Adrenal gland (tissue), 12 donors: Measurements from ENCODE around the gene RUNX1. TPM values are rescaled to one million over a fixed set of nuclear protein-coding genes. Genes with fewer than 3 reads are reported as not detected.

ENCODE experiments used
- DNase-seq, 7 donors: peaks; one replicate each; pipeline ENCODE4 v3.0.0-alpha.2; 2019 to 2020
- H3K27ac ChIP-seq, 5 donors: fragments of 200-600 bp; sonication (generic) in 4 of 5; 1 replicate in 3 of 5; 2 replicates in 2 of 5; pipeline versions ENCODE4 v1.5.1 to v1.8.0; 2016 to 2020; ENCODE audit warnings: mild to moderate bottlenecking in 1 of 5
- H3K27me3 ChIP-seq: fragments of 200-600 bp; 2 replicates; pipeline ENCODE4 v1.8.0; 2021
- H3K36me3 ChIP-seq, 2 donors: fragments of 200-600 bp; replicated peaks in 1 of 2; 1 replicate in 1 of 2; 2 replicates in 1 of 2; pipeline versions ENCODE4 v1.5.1 to v1.8.0; 2018 to 2022
- H3K4me1 ChIP-seq, 2 donors: fragments of 200-600 bp; replicated peaks in 1 of 2; 1 replicate in 1 of 2; 2 replicates in 1 of 2; pipeline versions ENCODE4 v1.5.1 to v1.8.0; 2018 to 2021
- H3K4me3 ChIP-seq, 4 donors: fragments of 200-600 bp; sonication (generic) in 3 of 4; one replicate each; pipeline ENCODE4 v1.5.1; 2016 to 2018
- H3K9me3 ChIP-seq, 3 donors: fragments of 200-600 bp; sonication (generic) in 1 of 3; replicated peaks in 1 of 3; 1 replicate in 2 of 3; 2 replicates in 1 of 3; pipeline versions ENCODE4 v1.5.1 to v1.8.0; 2016 to 2021
- POLR2A ChIP-seq, 2 donors: fragments of 450-650 bp; IDR thresholded peaks; one replicate each; pipeline ENCODE4 v1.6.1; 2017; ENCODE audit warnings: antibody characterized with exemption in 2 of 2, mild to moderate bottlenecking in 2 of 2, moderate library complexity in 1 of 2
- WGBS, 4 donors: extraction: QIAGEN DNeasy Blood & Tissue Kit in 2 of 4; methylation state at CpG; one replicate each; pipeline versions ENCODE4 v1.1.5 to v1.1.7; 2013 to 2017; 5-methylcytosine and 5-hydroxymethylcytosine counted together
- intact Hi-C, 2 donors: fragments of 100-400 bp; cut with DNase I; formaldehyde crosslinking; loops; one replicate each; pipeline versions ENCODE4 v1.14.1 to v1.15.0; 2022 to 2023
- polyA plus RNA-seq, 3 donors: library from polyadenylated mRNA; stranded (reverse); fragments of 200-250 nt in 2 of 3; fragments of 350-450 nt in 1 of 3; fragmentation: Illumina TruSeq in 1 of 3; extraction: RNeasy Lipid Tissue Mini Kit (QIAGEN cat#74804) in 1 of 3; gene quantifications; one replicate each; pipeline ENCODE4 v1.2.3, GENCODE V29; 2013 to 2014
- total RNA-seq, 9 donors: library from RNA; depleted of rRNA in 4 of 9; stranded (reverse); fragments of >200 nt in 4 of 9; fragments of 120-200 nt in 1 of 9; fragmentation: NEBNext Ultra II Directional in 1 of 9; extraction: Animal tissue kit (Norgen Biotek cat#: 25700) in 1 of 9; gene quantifications; one replicate each; pipeline versions ENCODE4 v1.1.0 to v1.2.4, GENCODE V29; 2013 to 2023
- TF ChIP-seq, protein P1 (sequence below), 6 experiments: fragments of 450-650 bp in 4 of 6; fragments of 200-600 bp in 2 of 6; sonication (generic) in 1 of 6; IDR thresholded peaks; 1 replicate in 5 of 6; 2 replicates in 1 of 6; pipeline versions ENCODE4 v1.5.1 to v1.8.0; 2016 to 2021; ENCODE audit warnings: antibody characterized with exemption in 6 of 6, mild to moderate bottlenecking in 2 of 6, moderate library complexity in 1 of 6
- donor health status: healthy with polysubstance abuse.
- donor health status: Bipolar disorder and iron deficiency.
- donor health status: DM: yes; HTN: yes; CAD: no.
- donor health status: DM: no; HTN: no; CAD: no.
- donor health status: DM: no; HTN: no; CAD: no.
- donor health status: DM: yes; HTN: yes; CAD: no.

The RUNX1 gene
- total and polyA plus RNA-seq, 12 donors, result 0.83 to 27.2 (median 8.2) TPM

DNA sequence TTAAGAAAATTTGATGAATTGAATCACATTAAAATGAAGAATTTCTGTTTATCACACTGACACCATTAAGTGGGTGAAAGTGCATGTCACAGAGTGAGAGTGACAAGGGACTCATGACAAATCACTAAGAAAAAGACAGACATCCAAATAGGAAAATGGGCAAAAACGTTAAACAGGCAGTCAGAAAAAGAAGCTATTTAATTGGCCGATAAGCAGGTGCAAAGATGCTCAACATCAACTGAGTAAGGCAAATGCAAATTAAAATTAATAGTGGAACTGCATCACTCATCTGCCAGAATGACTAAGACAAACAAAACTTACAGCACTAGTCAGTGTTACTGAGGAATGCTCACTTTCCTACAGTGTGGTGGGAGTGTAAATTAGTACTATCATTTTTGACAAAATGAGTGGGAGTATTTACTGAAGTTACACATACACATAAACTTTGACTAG lies 39.2 kb upstream of the RUNX1 start:
- TF ChIP-seq, protein P1, sequence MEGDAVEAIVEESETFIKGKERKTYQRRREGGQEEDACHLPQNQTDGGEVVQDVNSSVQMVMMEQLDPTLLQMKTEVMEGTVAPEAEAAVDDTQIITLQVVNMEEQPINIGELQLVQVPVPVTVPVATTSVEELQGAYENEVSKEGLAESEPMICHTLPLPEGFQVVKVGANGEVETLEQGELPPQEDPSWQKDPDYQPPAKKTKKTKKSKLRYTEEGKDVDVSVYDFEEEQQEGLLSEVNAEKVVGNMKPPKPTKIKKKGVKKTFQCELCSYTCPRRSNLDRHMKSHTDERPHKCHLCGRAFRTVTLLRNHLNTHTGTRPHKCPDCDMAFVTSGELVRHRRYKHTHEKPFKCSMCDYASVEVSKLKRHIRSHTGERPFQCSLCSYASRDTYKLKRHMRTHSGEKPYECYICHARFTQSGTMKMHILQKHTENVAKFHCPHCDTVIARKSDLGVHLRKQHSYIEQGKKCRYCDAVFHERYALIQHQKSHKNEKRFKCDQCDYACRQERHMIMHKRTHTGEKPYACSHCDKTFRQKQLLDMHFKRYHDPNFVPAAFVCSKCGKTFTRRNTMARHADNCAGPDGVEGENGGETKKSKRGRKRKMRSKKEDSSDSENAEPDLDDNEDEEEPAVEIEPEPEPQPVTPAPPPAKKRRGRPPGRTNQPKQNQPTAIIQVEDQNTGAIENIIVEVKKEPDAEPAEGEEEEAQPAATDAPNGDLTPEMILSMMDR (IDR thresholded peaks at IDR 0.05), result no peak
- no peak for TF ChIP-seq POLR2A (IDR thresholded peaks at IDR 0.05)
- WGBS, 4 donors, result 72 to 78% (median 73%) methylated on average over 2 of the region's 2 CpGs
- Histone ChIP-seq H3K4me3 (no peak overlapping the region), H3K27me3 (peaks cover 5% of the 10 kb centered on the region), H3K9me3 (no peaks in the 10 kb centered on the region), H3K4me1 (no peaks in the 10 kb centered on the region), H3K27ac (no peak overlapping the region), H3K36me3 (no peaks in the 10 kb centered on the region)
- DNase-seq, result no peak
- intact Hi-C loops, result no loop called here

DNA sequence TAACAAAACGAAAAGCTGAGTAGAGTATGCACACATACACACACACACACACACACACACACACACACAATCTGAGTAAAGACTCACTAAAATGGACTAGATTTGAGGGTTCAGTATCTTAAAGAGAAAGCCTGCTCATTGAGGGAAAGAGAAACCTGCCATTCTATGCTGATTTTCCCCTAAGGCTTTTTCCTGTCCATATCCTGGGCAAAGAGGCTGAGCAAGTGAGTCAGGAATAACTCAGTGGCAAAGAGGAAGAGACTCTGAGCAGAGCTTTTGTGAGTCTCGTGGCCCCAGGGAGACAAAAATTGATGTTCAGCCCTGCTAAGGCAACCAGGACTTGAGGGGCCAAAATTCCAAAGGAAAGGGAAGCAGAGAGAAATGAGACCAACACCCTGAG lies 37.3 kb upstream of the RUNX1 start:
- peaks cover 5% of the 10 kb centered on the region for H3K27me3 ChIP-seq
- H3K4me1 ChIP-seq, result no peaks in the 10 kb centered on the region
- no peaks in the 10 kb centered on the region for H3K36me3 ChIP-seq
- TF ChIP-seq, protein P1 (IDR thresholded peaks at IDR 0.05), result no peak
- TF ChIP-seq POLR2A (IDR thresholded peaks at IDR 0.05), result no peak
- H3K4me3 ChIP-seq, result no peak overlapping the region
- DNase-seq, result no peak
- WGBS, 4 donors, result 60 to 70% (median 68%) methylated on average over 2 of the region's 2 CpGs
- intact Hi-C loops, result no loop called here
- no peak overlapping the region for H3K27ac ChIP-seq
- H3K9me3 ChIP-seq, result no peaks in the 10 kb centered on the region

DNA sequence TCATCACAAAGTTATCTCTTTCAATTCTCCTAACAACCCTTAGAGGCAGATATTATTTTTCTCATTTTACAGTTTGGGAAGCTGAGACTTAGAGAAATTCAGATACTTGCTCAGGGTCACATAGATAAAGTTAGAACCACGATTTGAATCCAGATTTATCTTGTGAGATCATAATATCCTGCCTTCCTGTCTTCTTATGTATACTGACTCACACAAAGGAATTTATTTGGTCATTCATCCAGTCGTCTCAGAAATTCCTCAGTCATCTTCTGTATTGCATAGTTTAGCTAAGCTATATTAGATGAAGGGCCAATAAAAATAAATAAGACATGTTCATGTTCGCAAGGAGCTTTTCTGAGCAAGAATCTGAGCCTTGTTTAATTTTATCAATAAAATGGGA lies 35.8 kb upstream of the RUNX1 start:
- H3K36me3 ChIP-seq, result no peaks in the 10 kb centered on the region
- no peak overlapping the region for H3K4me3 ChIP-seq
- 21 to 37% (median 30%) methylated on average over 3 of the region's 3 CpGs for WGBS, 4 donors
- TF ChIP-seq POLR2A (IDR thresholded peaks at IDR 0.05), result no peak
- peaks cover 5% of the 10 kb centered on the region for H3K27me3 ChIP-seq
- intact Hi-C loops, result no loop called here
- H3K4me1 ChIP-seq, result no peaks in the 10 kb centered on the region
- H3K27ac ChIP-seq, result no peak overlapping the region
- no peak for DNase-seq
- H3K9me3 ChIP-seq, result no peaks in the 10 kb centered on the region

DNA sequence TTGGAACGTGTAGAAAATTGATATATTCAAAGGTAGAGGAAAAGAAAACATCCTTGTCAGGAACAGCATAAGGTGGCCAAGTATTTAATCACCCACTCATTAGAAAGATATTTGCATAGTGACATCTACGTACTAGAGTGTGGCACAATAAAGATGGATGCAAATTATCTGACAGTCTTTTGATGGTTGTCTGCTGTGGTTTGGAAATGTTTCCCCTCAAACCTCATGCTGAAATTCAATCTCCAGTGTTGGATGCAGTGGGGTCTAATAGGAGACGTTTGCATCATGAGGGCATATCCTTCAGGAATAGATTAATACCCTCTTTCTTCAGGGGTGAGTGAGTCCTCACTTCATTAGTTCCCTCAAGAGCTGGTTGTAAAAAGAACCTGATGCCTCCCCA lies 34.1 kb upstream of the RUNX1 start:
- H3K9me3 ChIP-seq, result no peaks in the 10 kb centered on the region
- no peak overlapping the region for H3K4me3 ChIP-seq
- WGBS, 4 donors, result 59 to 76% (median 68%) methylated on average over 3 of the region's 3 CpGs
- no peaks in the 10 kb centered on the region for H3K4me1 ChIP-seq
- no peak for DNase-seq
- TF ChIP-seq, protein P1 (IDR thresholded peaks at IDR 0.05), result no peak
- H3K27ac ChIP-seq, result no peak overlapping the region
- H3K27me3 ChIP-seq, result peaks cover 5% of the 10 kb centered on the region
- no peaks in the 10 kb centered on the region for H3K36me3 ChIP-seq
- intact Hi-C loops, result no loop called here

DNA sequence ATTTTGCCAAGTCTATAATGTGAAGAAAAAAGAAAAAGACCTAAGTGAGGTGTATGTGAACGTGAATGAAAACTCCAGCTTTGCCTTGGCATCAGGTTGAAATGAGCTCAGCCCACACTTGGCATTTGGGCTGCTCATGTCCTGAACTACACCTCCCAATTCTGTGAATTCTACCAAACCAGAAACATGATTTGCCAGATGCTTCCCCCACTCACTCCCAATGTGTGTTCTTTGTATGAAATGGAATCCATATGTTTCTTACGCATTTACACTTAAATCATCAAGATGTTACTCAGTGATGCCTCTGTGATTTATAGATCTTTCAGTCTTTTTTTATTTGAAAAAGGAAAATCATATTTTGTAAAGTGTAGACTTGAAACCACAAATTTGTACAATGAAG lies 32.8 kb upstream of the RUNX1 start:
- Histone ChIP-seq H3K9me3 (no peaks in the 10 kb centered on the region), H3K27ac (no peak overlapping the region), H3K4me1 (no peaks in the 10 kb centered on the region), H3K27me3 (peaks cover 5% of the 10 kb centered on the region), H3K36me3 (no peaks in the 10 kb centered on the region), H3K4me3 (no peak overlapping the region)
- intact Hi-C loops, result no loop called here
- DNase-seq, result no peak
- TF ChIP-seq, protein P1 (IDR thresholded peaks at IDR 0.05), result no peak
- TF ChIP-seq POLR2A (IDR thresholded peaks at IDR 0.05), result no peak
- 76 to 87% (median 82%) methylated on average over 2 of the region's 2 CpGs for WGBS, 4 donors
